ENCODE data around the gene PRC1. TPM values are rescaled to one million over a fixed set of nuclear protein-coding genes. Genes with fewer than 3 reads are reported as not detected.

The PRC1 gene
- total RNA-seq, 1 experiment from 2014 or later = 260 TPM

- H3K27ac Mint-ChIP-seq (ENCODE audit: unreplicated experiment) = peak overlapping the region; percentile 89
Observed at GRCh38 chr15:91022832-91023129, 28.4 kb upstream of the PRC1 start.

GRCh38 chr15:91022075-91022831, 27.9 kb upstream of the PRC1 start, which contains the start of gene VPS33B:
Gene VPS33B (minus strand): TSS chr15:91022594. CDS start chr15:91022249, 345 bp downstream.
- no peaks in the 10 kb centered on the region for H3K27me3 Mint-ChIP-seq (ENCODE audit: unreplicated experiment)
- peaks cover 35% of the 10 kb centered on the region for H3K4me1 Mint-ChIP-seq (ENCODE audit: low read depth, unreplicated experiment)
- peak; percentile 84 for DNase-seq
- BruUV-seq (replicated peaks) = TSS peak; percentile 71
- CTCF ChIA-PET = interaction anchor here (0.9 to 2.0 kb wide), 3 partner anchors 10 to 91 kb away, joined by 4 to 8 read pairs (median 5); partner anchors contain the start of gene PRC1
- H3K27ac Mint-ChIP-seq (ENCODE audit: unreplicated experiment) = peak within 1 kb of the TSS; percentile 89
- no peaks in the 10 kb centered on the region for H3K9me3 Mint-ChIP-seq (ENCODE audit: low read depth, unreplicated experiment)
- peaks cover 29% of the 10 kb centered on the region for H3K36me3 Mint-ChIP-seq (ENCODE audit: insufficient read depth, unreplicated experiment)
- intact Hi-C loops (cut with micrococcal nuclease; ENCODE audit: unreplicated experiment) = loop anchor here (5.0 kb wide), 1 partner anchor 35 kb away; no protein-coding TSS in a partner anchor
- peak within 1 kb of the TSS; percentile 76 for H3K4me3 Mint-ChIP-seq (ENCODE audit: low read depth, unreplicated experiment)
- no peak for TF ChIP-seq CTCF (IDR thresholded peaks at IDR 0.05; ENCODE audit: unreplicated experiment)

More at GRCh38 chr15:91022832-91023129, 28.4 kb upstream of the PRC1 start:
- CTCF ChIA-PET = interaction anchor here (1.2 to 2.0 kb wide), 2 partner anchors 10 to 28 kb away, joined by 4 to 8 read pairs; partner anchors contain the start of gene PRC1
- intact Hi-C loops (cut with micrococcal nuclease; ENCODE audit: unreplicated experiment) = loop anchor here (5.0 kb wide), 1 partner anchor 35 kb away; no protein-coding TSS in a partner anchor
- H3K36me3 Mint-ChIP-seq (ENCODE audit: insufficient read depth, unreplicated experiment) = peaks cover 29% of the 10 kb centered on the region
- no peaks in the 10 kb centered on the region for H3K9me3 Mint-ChIP-seq (ENCODE audit: low read depth, unreplicated experiment)
- no peak for DNase-seq
- no peaks in the 10 kb centered on the region for H3K27me3 Mint-ChIP-seq (ENCODE audit: unreplicated experiment)
- peaks cover 35% of the 10 kb centered on the region for H3K4me1 Mint-ChIP-seq (ENCODE audit: low read depth, unreplicated experiment)
- TF ChIP-seq CTCF (IDR thresholded peaks at IDR 0.05; ENCODE audit: unreplicated experiment) = no peak
- BruUV-seq (replicated peaks) = TSS peak; percentile 65
- peak overlapping the region; percentile 76 for H3K4me3 Mint-ChIP-seq (ENCODE audit: low read depth, unreplicated experiment)

GRCh38 chr15:91021516-91022074, 27.3 kb upstream of the PRC1 start:
- no peaks in the 10 kb centered on the region for H3K9me3 Mint-ChIP-seq (ENCODE audit: low read depth, unreplicated experiment)
- CTCF ChIA-PET = interaction anchor here (0.9 to 2.0 kb wide), 4 partner anchors 11 to 90 kb away, joined by 3 to 8 read pairs (median 4); partner anchors contain the start of gene PRC1
- H3K4me1 Mint-ChIP-seq (ENCODE audit: low read depth, unreplicated experiment) = peaks cover 35% of the 10 kb centered on the region
- BruUV-seq (replicated peaks) = no TSS peak
- H3K27ac Mint-ChIP-seq (ENCODE audit: unreplicated experiment) = peak overlapping the region; percentile 89
- H3K4me3 Mint-ChIP-seq (ENCODE audit: low read depth, unreplicated experiment) = peak overlapping the region; percentile 76
- DNase-seq = no peak
- TF ChIP-seq CTCF (IDR thresholded peaks at IDR 0.05; ENCODE audit: unreplicated experiment) = no peak
- intact Hi-C loops (cut with micrococcal nuclease; ENCODE audit: unreplicated experiment) = loop anchor here (5.0 kb wide), 1 partner anchor 34 kb away; no protein-coding TSS in a partner anchor
- H3K36me3 Mint-ChIP-seq (ENCODE audit: insufficient read depth, unreplicated experiment) = peaks cover 29% of the 10 kb centered on the region
- no peaks in the 10 kb centered on the region for H3K27me3 Mint-ChIP-seq (ENCODE audit: unreplicated experiment)

GRCh38 chr15:91018158-91018557, 23.8 kb upstream of the PRC1 start:
- Mint-ChIP-seq H3K27me3 (ENCODE audit: unreplicated experiment) (no peaks in the 10 kb centered on the region), H3K9me3 (ENCODE audit: low read depth, unreplicated experiment) (no peaks in the 10 kb centered on the region), H3K27ac (ENCODE audit: unreplicated experiment) (no peak overlapping the region), H3K4me1 (ENCODE audit: low read depth, unreplicated experiment) (peaks cover 33% of the 10 kb centered on the region), H3K36me3 (ENCODE audit: insufficient read depth, unreplicated experiment) (peaks cover 33% of the 10 kb centered on the region), H3K4me3 (ENCODE audit: low read depth, unreplicated experiment) (no peak overlapping the region)
- CTCF ChIA-PET = no interaction called here
- DNase-seq = no peak
- TF ChIP-seq CTCF (IDR thresholded peaks at IDR 0.05; ENCODE audit: unreplicated experiment) = no peak
- intact Hi-C loops (cut with micrococcal nuclease; ENCODE audit: unreplicated experiment) = no loop called here
- BruUV-seq (replicated peaks) = no TSS peak
